ENCODE data around the gene OGFOD2.

DNA sequence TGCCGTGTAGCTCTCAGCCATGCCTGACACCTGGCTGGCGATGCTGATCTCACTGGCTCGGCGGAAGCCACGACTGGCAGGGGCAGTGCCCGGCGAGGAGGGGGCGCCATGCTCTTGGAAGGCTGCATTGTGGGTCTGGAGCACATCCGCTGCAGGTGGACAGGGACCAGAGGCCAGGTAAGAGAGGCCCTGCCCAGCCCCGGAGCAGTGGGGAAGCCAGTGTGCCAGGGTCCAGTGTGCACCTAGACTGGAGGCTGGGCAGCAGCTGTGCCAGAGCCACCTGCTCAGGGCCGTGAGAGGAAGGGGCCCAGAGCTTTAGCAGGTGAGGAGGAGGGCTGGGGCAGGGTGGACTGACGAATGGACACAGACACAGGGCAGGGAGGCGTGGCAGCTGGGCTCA, 15.5 kb downstream of the OGFOD2 start:
- TF ChIP-seq POLR2A (IDR thresholded peaks at IDR 0.05): no peak
- TF ChIP-seq CTCF (IDR thresholded peaks at IDR 0.05): no peak
